Sigmoid colon (tissue), 4 donors: Measurements from ENCODE around the gene SEC11A.

Source experiments
- EP300 ChIP-seq, 4 donors: sonication (generic); formaldehyde crosslinking; IDR thresholded peaks; one replicate each; pipeline ENCODE4 v1.6.1; 2017; ENCODE audit warnings: antibody characterized with exemption in 4 of 4
- POLR2A ChIP-seq, 2 donors: fragments of 450-650 bp; IDR thresholded peaks; one replicate each; pipeline ENCODE4 v1.6.1; 2016; ENCODE audit warnings: antibody characterized with exemption in 2 of 2, mild to moderate bottlenecking in 2 of 2, moderate library complexity in 2 of 2
- POLR2AphosphoS5 ChIP-seq, 4 donors: sonication (generic); formaldehyde crosslinking; IDR thresholded peaks; one replicate each; pipeline ENCODE4 v1.6.1; 2017; ENCODE audit warnings: antibody characterized with exemption in 4 of 4
- TF ChIP-seq, protein P1 (sequence below), 4 experiments: fragments of 450-650 bp in 3 of 4; fragments of 200-600 bp in 1 of 4; IDR thresholded peaks; one replicate each; pipeline ENCODE4 v1.5.1; 2016 to 2019; ENCODE audit warnings: antibody characterized with exemption in 4 of 4, mild to moderate bottlenecking in 3 of 4, moderate library complexity in 2 of 4

DNA sequence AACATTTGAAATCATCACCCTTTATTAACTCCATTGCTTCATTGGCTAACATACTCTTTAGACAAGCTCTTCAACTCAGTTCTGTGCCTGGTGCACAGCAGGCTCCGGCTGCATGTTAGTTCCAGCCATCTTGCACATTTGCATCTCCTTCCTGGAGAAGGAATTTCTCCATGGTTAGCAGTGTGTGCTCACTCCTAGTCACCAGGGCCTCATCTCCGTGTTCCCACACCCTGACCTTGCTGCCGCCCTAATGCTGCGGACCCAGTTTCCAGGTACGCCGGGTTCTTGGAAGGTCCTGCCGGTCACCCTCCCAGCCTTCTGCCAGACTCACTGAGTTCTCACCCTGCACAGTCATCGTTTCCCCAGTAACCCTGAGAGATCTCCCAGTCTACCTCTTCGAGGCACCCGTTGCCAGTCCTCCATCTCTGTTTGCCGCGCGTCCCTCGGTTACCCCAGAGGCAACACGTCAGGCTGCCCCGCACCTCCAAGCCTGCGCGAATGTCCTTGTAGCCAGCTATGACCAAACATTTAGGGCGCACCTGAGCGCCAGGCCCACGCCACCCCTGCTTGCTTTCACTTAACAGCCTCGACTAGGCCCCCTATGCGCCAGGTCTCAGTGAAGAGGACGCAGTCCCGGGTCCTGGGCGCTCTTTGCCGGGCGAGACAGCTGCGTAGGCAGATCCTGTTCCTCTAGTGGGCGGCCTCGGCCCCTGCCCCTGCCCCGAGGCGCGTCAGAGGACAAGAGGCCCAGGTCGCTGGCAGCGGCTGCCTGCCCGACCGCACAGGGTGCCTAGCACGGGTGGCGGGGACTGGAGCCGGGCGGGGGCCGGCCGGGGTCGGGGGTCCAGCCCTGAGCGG, 31.7 kb upstream of the SEC11A start:
- TF ChIP-seq, protein P1, sequence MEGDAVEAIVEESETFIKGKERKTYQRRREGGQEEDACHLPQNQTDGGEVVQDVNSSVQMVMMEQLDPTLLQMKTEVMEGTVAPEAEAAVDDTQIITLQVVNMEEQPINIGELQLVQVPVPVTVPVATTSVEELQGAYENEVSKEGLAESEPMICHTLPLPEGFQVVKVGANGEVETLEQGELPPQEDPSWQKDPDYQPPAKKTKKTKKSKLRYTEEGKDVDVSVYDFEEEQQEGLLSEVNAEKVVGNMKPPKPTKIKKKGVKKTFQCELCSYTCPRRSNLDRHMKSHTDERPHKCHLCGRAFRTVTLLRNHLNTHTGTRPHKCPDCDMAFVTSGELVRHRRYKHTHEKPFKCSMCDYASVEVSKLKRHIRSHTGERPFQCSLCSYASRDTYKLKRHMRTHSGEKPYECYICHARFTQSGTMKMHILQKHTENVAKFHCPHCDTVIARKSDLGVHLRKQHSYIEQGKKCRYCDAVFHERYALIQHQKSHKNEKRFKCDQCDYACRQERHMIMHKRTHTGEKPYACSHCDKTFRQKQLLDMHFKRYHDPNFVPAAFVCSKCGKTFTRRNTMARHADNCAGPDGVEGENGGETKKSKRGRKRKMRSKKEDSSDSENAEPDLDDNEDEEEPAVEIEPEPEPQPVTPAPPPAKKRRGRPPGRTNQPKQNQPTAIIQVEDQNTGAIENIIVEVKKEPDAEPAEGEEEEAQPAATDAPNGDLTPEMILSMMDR (IDR thresholded peaks at IDR 0.05) = no peak
- TF ChIP-seq POLR2AphosphoS5 (IDR thresholded peaks at IDR 0.05) = peak; percentile 19 to 67 (median 54)
- no peak for TF ChIP-seq EP300 (IDR thresholded peaks at IDR 0.05)
- peak in 1 of 2 donors; percentile 39 for TF ChIP-seq POLR2A (IDR thresholded peaks at IDR 0.05)
